CD4-positive, alpha-beta T cell treated with Interleukin-4 for 4 hours (primary cell): ENCODE measurements around the gene PSRC1.
A peak's percentile ranks its signal among the peaks of the same experiment; 100 is the strongest.
"Not testable (repeated sequence)": the region's sequence is repeated elsewhere in the genome, so short reads cannot be mapped to it uniquely, and the experiment has no call there.

Experiments
- DNase-seq: peaks from one replicate; pipeline ENCODE4 v3.0.0-alpha.2; 2020

PSRC1 gene

DNA sequence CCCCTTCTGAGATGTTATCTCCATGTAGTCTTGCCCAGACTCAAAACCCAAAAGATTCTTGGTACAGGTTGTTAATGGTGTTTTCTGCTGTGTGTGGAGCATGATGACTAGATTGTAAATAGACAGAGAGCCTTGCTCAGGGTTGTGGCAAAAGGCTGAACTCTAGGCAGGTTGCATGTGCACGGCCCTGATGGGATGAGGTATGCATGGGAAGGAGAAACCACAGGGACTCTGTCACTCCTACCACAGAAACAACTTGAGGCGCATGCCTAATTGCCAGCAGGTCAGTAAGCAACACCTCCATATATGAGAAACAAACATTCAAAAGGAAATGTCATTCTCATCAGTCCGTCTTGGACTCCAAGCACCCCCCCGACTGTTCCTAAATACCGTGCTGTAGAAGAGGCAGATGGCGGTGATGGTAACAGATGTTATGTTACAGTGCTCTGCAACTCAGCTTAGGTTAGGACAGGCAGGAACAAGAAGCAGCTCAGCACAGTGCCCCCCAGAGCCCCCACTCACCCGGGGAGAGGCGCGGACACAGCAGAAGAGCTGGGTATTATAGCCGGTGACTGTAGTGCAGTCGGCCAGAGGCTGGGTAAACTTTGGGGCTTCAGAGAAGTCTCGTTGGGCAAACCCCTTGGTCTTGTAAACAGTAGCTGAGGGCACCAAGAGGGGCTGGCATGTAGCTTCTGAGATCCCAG, 12.9 kb upstream of the PSRC1 start:
- DNase-seq, result no peak

DNA sequence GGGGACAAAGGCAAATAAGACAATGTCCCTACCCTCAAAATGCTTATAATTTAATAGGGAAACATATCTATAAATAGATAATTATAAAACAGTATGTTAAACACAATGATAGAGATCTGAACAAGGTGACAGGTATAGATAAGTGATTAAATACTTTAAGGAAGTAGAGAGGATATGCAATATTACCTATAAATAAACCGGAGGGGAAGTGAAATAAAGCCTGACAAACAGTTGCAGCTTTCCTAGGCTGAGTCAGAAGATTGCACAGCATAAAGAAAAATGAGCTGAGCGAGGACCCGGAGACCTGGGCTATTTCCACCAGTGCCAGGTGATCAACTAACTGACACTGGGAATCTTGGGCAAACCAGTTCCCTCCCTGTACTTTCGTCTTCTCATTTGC, 11.5 kb upstream of the PSRC1 start:
- no peak for DNase-seq

DNA sequence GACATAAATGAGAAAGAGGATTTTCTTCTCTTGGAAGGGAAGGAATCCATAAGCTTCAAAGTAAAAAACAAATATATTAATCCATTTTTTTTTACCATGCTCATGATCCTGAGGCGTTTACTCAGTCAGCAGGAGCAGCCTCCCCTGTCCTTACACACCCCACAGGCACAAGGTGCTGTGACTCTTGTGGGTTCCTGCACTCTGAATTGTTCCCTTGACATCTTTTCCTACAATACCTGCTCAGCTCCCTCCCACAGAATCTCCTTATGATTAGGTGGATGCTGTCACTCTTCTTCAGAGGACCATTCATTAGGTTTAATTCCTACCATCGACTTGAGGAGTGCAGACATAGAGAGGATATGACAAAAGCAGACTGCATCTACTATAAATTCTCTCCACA, 10.1 kb upstream of the PSRC1 start:
- no peak for DNase-seq

DNA sequence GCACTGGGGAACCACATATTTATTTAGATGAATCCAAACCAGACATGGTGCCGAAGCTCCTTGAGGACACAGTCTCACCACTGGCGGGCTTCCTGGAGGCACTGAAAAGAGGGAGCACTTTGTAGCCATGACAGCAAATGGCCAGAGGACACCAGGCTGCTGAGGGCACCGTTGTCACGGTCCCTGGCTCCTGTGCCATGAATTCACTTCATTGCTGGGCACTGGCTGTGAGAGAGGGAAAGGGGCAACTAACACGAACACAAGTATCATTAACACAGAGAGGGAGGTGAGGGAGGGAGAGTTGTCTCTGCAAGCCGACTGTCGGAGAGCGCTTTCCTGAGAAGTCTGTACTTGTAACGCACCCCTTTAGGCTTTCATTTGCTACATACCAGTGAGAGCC, 9.4 kb upstream of the PSRC1 start:
- DNase-seq, result no peak

DNA sequence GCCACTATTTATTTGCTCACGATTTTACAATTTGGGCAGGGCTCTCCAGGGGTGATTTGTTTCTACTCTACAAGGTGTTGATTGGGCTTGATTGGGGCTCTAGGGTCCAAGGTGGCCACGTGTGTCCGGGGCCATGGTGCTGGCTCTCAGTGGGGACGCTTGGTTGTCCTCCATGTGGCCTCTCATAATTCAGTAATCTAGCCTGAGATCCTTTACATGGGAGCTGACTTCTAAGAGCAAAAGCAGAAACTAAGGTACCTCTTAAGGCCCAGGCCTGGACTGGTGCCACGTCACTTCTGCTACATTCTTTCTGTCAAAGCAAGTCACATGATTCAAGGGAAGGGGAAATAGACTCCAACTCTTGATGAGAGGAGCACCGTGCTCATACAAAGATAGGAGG, 8.1 kb upstream of the PSRC1 start:
- peak; percentile 10 for DNase-seq

DNA sequence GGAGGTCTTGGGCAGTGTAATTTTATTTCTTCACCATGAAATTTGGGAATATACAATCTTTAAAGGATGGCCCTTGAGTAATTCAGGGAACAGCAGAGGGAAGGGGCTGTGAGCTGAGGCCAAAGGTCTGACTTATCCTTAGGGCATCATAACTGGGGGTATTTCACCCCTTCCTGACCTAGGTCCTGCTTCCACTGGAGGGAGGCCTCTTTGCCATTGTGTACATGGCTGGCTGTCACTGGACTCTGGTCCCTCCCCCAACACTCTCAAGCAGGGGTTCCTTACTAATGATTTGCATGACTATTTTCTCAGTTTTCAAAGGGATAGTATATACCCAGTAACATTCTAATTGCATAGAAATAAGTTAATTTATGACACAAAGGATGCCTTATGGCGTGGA, 7.2 kb upstream of the PSRC1 start:
- DNase-seq, result no peak

DNA sequence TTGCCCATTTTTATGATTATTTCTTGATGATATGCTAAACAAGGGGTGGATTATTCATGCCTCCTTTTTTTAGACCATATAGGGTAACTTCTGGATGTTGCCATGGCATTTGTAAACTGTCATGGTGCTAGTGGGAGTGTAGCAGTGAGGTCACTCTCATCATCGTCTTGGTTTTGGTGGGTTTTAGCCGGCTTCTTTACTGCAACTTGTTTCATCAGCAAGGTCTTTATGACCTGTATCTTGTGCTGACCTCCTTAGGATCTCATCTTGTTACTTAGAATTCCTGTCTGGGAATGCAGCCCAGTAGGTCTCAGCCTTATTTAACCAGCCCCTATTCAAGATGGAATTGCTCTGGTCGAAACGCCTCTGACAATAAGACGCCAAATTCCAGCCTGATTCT, 3.8 kb upstream of the PSRC1 start:
- not testable (repeated sequence) for DNase-seq

GRCh38 chr1:109283748-109284600, 1.0 kb upstream of the PSRC1 start:
- DNase-seq, result no peak

DNA sequence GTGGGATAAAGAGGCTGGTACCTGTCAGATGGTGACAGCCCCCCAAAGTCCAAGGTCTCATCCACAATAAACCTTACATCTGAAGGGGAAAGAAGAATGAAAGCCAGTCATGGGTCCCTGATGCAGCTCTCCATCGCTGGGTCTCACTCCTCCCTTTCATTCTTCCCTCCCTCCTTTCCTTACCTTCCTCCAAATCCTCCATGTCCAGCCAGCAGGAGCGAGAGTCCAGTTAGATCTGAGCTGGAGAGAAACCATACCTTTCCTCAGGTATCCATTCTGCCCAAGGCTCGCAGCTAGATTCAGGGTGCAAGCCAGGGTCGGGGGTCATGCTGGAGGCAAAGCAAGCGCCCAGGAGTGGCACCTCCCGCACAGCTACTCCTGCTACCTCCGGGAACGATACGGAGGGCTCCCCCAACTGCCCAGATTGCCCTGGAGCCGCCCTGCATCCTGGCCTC, 421 bp downstream of the PSRC1 start:
- no peak for DNase-seq

DNA sequence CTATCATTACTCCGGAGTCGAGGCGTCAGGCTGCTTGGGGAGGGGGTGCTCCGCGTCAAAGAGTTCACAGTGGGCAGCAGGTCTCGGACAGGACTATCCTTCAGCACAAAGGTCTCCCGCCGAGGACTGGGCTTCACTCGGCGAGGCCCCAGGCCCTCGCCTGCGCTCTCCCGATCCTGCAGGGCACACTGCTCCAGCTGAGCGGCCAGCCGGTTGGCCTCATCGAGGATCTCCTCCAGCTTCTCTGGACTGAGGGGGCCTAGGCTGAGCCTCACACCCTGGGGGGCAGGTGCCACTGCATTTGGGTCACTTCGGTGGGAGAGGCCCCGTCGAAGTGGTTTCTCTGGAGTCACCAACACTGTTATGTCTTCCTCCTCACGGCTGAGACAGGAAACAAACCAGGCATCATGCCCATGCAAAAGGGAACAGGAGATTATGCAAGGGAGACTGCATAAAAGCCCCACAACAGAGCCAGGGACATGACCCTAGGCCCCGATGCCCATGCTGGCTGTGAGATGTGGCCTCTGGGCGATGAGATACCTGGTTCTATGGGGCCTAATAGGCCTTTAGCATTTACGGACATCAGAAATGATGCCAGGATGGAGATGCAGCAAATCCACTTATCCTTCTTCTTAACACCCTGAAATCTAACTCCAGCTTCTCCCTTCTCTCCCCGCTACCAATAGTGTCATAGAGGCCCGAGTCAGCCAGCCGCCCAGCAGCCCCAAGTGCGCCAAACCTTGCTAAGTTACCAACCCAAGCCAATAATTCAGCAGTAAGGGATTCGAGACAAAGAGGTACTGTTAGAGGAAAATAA, 1.1 kb downstream of the PSRC1 start:
- DNase-seq, result no peak

GRCh38 chr1:109280862-109281261, 2.1 kb downstream of the PSRC1 start:
- DNase-seq, result no peak

- no peak for DNase-seq
Observed at GRCh38 chr1:109279615-109280278, 3.2 kb downstream of the PSRC1 start.

DNA sequence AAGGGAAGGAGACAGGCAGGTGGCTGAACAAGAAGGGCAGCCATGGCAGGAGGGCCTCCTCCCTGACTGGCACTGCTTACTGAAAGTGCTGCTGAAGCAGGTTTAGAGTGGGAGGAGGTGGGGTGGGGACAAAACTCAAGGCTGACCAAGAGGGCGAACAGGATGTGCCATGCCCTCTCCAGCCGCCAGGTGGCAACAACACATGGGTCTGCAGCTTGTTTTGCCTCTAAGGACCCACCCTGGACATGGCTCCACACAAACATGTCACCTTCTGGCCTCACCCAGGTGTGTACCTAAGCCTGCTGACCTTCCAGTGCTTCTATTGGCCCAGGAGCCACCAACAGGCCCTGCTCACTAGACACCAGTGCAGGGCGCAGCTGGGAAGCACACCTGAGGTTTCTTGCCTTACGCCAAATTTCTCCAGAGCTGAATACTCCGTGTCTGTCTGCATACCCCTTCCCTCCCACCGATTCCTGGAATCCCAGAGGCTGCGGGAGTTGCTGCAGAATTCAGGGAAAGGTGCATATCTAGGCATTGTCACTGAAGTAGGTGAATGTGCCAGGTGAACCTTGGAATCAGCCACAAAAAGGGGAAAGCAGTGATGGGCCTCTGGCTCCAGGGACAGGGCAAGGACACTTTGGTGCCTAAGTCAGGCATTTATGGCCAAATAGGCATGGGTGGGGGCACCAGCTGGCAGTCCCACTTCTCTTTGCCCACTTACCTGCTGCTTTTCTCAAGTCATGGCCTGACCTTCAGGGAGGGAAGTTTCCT, 5.3 kb downstream of the PSRC1 start:
- peak; percentile 54 for DNase-seq

DNA sequence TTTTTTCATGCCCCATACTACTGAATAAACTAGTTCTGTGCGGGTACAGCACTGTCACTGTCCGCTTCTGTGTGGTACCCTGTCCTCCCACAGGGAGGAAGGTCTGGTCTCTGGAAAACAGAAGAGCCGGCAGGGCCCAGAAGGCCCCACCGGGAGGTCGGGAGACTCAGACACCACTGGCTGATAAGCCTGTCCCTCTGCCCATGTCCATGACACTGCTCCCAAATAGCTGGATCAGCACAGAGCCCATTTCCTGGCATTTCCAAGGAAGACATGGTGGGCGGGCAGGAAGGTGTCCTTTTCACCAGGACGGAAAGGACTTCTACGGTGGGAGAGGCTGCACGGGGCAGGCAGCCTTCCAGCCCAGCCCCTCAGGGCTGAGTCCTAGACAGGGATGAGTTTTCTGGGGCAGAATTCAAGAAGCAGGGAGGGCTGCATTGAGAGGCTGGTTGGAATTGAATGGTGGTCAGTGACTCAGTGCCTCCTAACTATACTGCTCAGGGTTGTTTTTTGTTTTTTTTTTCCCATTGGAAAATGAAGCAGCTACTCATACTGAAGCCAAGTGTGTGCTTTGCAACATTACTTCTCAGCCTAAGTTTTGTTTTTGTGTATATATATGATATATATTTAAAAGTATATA, 7.1 kb downstream of the PSRC1 start:
- no peak for DNase-seq

GRCh38 chr1:109274533-109275476, 8.1 kb downstream of the PSRC1 start:
- no peak for DNase-seq

GRCh38 chr1:109273570-109274288, 9.2 kb downstream of the PSRC1 start:
- DNase-seq, result no peak

DNA sequence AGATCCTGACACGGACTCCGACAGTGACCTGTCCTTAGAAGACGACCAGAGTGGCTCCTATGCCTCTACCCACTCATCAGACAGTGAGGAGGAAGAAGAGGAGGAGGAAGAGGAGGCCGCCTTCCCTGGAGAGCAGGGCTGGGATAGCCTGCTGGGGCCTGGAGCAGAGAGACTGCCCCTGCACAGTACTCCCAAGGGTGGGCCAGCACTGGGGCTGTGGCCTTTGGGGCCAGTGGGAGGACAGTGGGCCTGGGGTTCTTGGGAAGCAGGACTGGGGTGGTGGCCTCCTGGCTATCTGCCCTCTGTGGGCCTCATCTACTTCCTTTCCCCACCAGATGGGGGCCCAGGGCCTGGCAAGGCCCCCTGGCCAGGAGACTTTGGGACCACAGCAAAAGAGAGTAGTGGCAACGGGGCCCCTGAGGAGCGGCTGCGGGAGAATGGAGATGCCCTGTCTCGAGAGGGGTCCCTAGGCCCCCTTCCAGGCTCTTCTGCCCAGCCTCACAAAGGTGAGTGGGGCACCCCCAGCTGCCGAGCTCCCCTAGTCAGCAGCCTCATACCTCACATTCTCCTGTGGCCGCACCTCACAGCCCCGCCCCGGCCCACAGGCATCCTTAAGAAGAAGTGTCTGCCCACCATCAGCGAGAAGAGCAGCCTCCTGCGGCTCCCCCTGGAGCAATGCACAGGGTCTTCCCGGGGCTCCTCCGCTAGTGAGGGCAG, 10.0 kb downstream of the PSRC1 start:
- DNase-seq, result no peak

- DNase-seq, result no peak
Observed at GRCh38 chr1:109272021-109272799, 10.7 kb downstream of the PSRC1 start.
